ENCODE measurements around the gene STRIP1.
A peak's percentile ranks its signal among the peaks of the same experiment; 100 is the strongest.
"Not testable (repeated sequence)": the region's sequence is repeated elsewhere in the genome, so short reads cannot be mapped to it uniquely, and the experiment has no call there.

Gene STRIP1

DNA sequence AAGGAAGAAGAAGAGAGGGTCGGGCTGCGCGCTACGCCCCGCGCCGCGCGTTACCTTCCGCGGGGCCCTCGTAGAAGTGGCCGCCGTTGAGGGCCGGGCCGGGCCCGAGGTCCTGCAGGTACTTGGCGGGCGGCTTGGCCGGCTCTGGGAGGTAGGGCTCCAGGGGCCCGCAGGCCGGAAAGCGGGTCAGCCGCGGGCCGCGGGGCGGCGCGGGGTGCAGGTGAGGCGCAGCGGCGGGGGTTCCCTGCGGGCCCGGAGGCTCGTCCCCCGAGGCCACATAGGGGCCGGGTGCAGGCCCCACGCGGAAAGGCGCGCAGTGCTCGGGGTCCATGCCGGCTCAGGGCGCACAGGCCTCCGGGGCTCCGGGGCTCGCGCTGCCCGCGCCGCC lies 35.9 kb downstream of the STRIP1 start:
- DNase-seq (ENCODE audit: low spot score) = no peak

GRCh38 chr1:110070671-110071242 lies 36.3 kb downstream of the STRIP1 start, which contains the start of gene ALX3:
ALX3 (minus strand) TSS chr1:110070672; CDS start chr1:110070612, 60 bp downstream.
- DNase-seq (ENCODE audit: low spot score) = no peak

DNA sequence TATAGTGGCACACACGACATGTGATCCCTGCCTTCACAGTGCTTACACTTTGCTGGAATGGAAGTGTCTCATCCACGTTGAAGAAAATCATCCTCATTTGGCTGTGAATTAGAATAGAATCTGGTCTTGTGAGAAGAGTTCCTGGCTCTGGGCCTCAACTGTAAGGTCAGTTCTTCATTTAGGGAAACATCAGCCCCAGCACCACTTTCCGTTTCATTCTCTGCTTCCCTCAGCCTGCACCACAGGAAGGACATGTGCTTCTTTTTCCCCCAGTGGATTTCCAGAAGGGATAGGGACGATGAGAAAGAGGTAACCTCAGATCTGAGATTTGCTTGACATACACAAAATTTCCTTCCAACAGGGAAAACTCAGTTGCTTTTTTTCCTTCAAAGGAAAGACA lies 39.7 kb downstream of the STRIP1 start:
- no peak for DNase-seq (ENCODE audit: low spot score)

DNA sequence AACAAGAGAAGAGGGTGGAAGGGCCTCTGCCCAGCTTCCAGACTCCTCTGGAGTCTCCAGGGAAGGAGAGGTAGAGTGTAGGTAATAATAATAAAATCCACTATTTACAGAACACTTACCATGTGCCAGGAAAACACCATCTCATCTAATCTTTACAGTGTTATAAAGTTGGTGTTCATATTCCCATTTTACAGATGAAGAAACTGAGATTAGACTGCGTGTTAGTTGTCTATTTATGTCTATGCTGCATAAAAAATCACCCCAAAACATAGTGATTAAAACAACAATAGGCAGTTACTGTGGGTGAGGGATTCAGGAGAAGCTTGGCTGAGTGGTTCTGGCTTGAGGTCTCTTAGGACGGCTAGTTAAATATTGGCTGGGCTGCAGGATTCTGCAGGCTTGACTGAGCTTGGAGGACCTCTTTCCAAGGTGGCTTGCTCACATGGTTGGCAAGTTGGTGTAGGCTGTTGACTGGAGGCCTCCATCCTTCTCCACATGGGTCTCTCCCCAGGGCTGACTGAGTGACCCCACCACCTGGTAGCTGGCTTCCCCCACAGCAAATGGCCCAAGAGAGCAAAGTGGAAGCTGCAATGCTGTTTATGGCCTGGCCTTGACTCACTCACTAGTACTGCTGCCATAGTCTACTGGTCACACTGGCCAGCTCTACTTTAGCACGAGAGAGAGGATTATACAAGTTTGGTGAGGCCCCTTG lies 42.5 kb downstream of the STRIP1 start:
- DNase-seq (ENCODE audit: low spot score) = no peak

- DNase-seq (ENCODE audit: low spot score) = not testable (repeated sequence)
Observed at GRCh38 chr1:110079995-110080394, 45.6 kb downstream of the STRIP1 start.

- no peak for DNase-seq (ENCODE audit: low spot score)
Observed at GRCh38 chr1:110081061-110081460, 46.6 kb downstream of the STRIP1 start.

GRCh38 chr1:110082477-110082876 lies 48.1 kb downstream of the STRIP1 start:
- no peak for DNase-seq (ENCODE audit: low spot score)

DNA sequence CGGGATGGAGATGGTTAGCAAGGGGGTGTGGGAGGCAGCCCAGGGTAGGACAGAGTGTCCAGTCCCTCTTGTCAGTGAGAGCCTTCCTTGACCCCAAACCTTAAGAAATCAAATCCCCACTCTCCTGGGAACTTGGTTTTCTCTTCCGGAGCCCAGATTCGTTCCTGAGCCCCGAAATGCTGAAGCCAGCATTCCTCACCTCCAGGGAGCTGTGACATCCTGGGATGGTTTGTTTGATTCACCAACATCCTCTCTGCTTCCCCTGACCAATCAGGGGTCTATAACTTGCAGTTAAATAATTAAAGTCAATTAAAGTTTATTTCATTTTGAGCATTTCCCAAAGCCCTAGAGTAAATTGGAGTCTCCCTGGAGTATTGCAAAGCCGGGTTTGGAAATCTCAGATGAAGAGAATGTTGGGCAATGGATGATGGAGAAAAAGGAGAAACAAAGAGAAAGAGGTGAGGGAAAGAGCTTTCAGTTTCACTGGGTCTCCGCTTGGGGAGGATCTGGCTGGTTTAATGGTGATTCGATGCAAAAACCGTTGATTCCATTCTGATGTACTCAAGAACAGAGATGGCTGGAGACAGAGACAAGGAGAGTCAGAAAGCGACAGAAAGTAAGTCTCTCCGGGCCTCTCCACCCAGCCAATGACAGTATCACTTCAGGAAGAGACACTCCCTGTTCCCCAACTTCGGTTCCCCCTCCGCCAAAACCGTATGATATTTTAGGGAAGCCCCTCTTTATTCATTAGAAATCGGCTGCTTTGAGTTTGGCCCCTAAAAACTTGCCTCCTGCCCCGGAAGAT lies 48.8 kb downstream of the STRIP1 start:
- DNase-seq (ENCODE audit: low spot score) = no peak

GRCh38 chr1:110083866-110084226 lies 49.4 kb downstream of the STRIP1 start:
- no peak for DNase-seq (ENCODE audit: low spot score)

DNA sequence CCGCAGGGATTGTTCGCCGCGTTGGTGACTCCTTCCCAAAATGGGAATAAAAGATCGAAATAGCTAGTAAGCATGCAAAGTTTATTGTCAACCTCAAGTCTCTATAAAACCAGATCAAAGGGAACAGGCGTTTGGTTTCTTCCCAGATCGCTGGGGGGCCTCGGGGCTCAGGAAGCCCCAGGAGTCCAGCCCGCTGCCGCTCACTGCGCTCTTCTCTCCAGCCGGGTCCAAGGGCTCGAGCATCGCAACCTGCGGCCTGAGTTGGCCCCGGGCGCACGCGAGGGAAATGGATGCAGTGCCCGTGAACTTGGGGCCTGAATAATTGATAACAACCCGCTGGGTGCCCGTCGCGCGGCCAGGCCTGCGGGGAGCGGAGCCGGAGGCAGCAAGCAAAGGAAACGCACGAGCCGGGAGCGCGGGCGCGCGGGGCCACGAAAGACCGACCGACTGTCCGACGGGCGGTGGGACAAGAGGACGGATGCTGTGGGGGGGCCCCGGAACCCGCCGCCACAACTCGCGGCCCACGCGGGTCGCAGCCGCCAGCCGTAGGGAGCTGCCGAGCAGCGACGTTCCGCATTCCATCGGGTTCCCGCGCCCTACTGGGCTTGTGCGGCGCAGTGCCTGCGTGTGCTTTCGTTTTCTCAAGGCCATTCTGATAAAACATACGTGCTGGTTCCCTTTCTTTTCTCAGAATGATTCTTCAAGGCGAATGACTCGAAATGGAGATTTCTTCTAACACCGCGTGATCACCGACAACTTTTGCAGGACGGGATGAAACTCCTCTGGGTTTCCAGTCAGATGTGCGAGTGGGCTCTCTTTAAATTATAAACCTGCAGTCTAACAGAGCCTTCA lies 50.0 kb downstream of the STRIP1 start:
- peak; percentile 44 for DNase-seq (ENCODE audit: low spot score)

DNA sequence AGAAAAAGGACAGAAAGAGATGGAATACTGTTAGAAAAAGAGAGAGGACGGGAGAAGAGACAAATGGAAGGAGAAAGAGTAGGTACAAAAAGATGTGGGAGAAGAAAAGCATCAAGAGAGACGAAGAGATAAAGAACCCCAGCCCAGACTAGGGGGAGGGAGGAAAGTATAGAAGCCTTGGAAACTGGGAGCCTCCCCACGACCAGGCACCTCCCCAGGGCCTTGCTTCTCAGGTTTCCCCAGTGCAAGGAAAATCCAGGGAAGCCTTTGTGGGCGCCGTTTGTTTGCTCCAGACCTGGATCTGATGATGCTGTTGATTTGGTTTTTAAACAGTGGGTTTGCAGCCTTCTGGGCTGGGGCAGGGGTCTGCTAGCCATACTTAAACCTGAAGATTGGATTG lies 51.2 kb downstream of the STRIP1 start:
- DNase-seq (ENCODE audit: low spot score) = no peak

GRCh38 chr1:110086961-110087360 lies 52.5 kb downstream of the STRIP1 start:
- DNase-seq (ENCODE audit: low spot score) = no peak

DNA sequence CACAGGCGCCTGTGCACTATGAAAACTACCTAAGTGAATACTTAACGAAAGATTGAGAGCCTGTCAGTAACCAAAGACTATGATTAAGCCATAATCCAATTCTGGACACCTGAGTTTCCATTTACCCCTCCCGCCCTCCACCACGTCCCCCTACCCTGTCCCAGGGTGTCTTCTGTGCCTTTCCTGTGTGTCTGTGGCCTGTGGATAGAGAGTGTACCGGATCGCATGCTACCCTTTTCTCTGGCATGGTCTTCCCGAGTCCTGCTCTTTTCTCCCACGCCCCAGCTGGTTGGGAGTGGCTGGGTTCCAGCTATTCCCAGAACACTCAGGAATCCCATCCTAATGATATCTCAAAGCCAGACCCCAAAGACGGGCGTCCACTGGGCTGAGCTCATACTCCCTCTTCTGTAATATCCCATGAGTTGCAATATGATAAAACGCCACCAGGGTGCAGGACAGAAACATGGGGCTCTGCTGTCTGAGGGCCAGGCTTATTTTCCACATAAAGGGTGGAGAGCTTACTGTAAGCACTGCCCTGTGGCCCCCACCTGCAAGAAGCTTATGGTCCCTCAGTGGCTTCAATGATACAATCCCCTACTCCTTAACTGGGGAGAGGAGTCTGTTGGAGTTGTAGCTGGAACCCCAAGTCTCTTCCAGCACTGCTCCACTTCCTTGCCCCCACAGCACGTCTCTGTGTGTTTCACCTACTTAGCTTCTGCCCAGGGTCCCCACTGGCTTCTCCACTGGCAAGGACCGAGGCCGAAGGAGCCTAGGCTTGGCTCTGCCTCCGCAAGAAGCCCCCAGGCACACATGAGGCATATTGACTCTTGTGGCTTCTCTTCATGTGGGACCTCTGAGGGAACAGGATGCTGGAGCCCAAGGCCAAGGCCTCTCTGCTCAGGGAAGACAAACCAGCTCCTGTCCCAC lies 53.7 kb downstream of the STRIP1 start:
- DNase-seq (ENCODE audit: low spot score) = peak; percentile 45

GRCh38 chr1:110088739-110089316 lies 54.4 kb downstream of the STRIP1 start:
- DNase-seq (ENCODE audit: low spot score) = no peak

DNA sequence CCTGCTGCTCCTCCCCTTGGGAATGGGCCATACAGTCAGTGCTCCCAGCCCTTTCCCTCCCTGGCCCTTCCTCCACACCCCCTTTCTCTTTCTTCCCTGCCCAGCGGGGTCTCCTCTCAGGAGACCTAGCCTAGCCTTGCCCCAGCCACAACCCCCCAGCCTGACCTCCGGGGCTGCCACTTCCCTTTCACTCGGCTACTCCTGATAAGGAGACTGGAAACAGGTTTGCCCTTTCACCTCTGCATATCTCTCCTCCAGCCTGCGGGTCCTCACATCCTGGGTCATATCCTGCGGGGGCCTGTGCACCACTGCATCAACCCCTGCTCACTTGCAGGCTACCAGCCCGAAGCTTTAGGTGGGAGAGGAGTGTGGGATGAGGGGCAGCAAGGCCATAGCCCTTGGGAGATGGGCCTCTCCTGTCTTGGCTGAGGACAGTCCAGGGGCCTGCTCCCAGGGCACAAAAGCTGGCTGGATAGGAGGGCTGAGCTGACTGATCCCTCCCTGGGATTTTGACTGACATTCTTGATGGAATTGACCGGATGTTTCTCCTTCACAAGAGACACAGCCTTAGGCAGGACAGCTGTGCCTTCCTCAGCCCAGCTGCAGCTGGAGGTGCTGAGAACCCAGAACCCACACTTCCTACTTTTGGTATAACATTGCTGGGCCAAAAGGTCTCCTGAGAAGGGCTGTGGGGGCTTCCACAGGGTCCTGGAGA lies 55.3 kb downstream of the STRIP1 start:
- DNase-seq (ENCODE audit: low spot score) = no peak

DNA sequence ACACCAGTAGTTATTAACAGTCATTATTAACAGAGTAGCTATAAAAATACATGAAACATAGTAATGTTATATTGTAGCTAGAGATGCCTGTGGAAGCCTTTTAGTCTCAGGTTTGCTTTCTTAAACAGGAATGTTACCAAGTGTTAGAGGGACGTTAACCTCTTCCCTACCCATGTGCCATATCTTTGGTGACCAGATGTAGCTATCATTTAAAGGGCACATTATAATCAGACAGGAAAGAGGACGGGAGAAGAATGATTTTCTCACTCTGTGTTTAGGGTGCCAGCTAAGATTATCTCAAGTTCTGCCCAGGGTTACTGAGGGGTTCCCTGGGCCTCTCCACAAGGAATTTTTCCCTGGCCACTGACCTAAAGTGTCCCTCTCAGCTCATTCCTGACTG lies 57.0 kb downstream of the STRIP1 start:
- no peak for DNase-seq (ENCODE audit: low spot score)

DNA sequence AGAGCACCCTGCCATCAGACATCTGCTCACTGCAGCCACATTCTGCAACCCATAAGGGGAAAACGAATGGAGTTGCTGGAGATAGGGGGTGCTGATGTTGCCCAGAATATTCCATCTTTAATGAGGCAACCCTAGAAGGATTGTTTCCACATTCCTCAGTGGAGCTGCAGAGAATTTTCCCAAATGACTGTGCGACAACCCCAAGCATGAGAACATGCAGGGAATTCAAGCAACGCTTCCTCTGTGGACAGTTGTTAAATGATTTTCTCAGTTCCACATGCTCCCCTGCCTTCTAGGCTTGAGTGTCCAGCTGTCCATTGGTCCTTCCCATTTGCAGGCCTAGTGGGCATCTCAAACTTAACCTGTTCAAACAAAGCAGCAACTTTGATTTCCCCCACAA lies 57.4 kb downstream of the STRIP1 start:
- no peak for DNase-seq (ENCODE audit: low spot score)

- no peak for DNase-seq (ENCODE audit: low spot score)
Observed at GRCh38 chr1:110092991-110093390, 58.6 kb downstream of the STRIP1 start.

GRCh38 chr1:110094931-110095654 lies 60.7 kb downstream of the STRIP1 start:
- DNase-seq (ENCODE audit: low spot score) = no peak

All from SW480 (cell line).